ENCODE measurements around the gene ANKFY1.

The ANKFY1 gene

GRCh38 chr17:4263282-4264215 lies at the start of gene ANKFY1:
Gene ANKFY1, minus strand, starts transcription at chr17:4263979. Its CDS starts 38 bp downstream, at chr17:4263941.
- DNase-seq (ENCODE audit: low spot score), result peak; percentile 93

GRCh38 chr17:4310354-4311060 lies 46.7 kb upstream of the ANKFY1 start:
- DNase-seq (ENCODE audit: low spot score), result peak; percentile 77

- DNase-seq (ENCODE audit: low spot score), result no peak
Observed at GRCh38 chr17:4309897-4310296, 46.1 kb upstream of the ANKFY1 start.

- DNase-seq (ENCODE audit: low spot score), result no peak
Observed at GRCh38 chr17:4307179-4307930, 43.6 kb upstream of the ANKFY1 start.

- no peak for DNase-seq (ENCODE audit: low spot score)
Observed at GRCh38 chr17:4305224-4305623, 41.4 kb upstream of the ANKFY1 start.

GRCh38 chr17:4304417-4305027 lies 40.7 kb upstream of the ANKFY1 start:
- DNase-seq (ENCODE audit: low spot score), result no peak

GRCh38 chr17:4301066-4301465 lies 37.3 kb upstream of the ANKFY1 start:
- DNase-seq (ENCODE audit: low spot score), result peak; percentile 81

GRCh38 chr17:4297351-4297750 lies 33.6 kb upstream of the ANKFY1 start:
- no peak for DNase-seq (ENCODE audit: low spot score)

- no peak for DNase-seq (ENCODE audit: low spot score)
Observed at GRCh38 chr17:4295686-4296085, 31.9 kb upstream of the ANKFY1 start.

- DNase-seq (ENCODE audit: low spot score), result no peak
Observed at GRCh38 chr17:4293572-4293971, 29.8 kb upstream of the ANKFY1 start.

- no peak for DNase-seq (ENCODE audit: low spot score)
Observed at GRCh38 chr17:4287710-4288109, 23.9 kb upstream of the ANKFY1 start.

GRCh38 chr17:4276514-4276913 lies 12.7 kb upstream of the ANKFY1 start:
- DNase-seq (ENCODE audit: low spot score), result peak; percentile 58

- no peak for DNase-seq (ENCODE audit: low spot score)
Observed at GRCh38 chr17:4272972-4273368, 9.2 kb upstream of the ANKFY1 start.

GRCh38 chr17:4272213-4272971 lies 8.6 kb upstream of the ANKFY1 start:
- no peak for DNase-seq (ENCODE audit: low spot score)

GRCh38 chr17:4270736-4271135 lies 7.0 kb upstream of the ANKFY1 start:
- DNase-seq (ENCODE audit: low spot score), result no peak

GRCh38 chr17:4269915-4270314 lies 6.1 kb upstream of the ANKFY1 start:
- DNase-seq (ENCODE audit: low spot score), result no peak

- no peak for DNase-seq (ENCODE audit: low spot score)
Observed at GRCh38 chr17:4267402-4267801, 3.6 kb upstream of the ANKFY1 start.

GRCh38 chr17:4266550-4266949 lies 2.8 kb upstream of the ANKFY1 start:
- no peak for DNase-seq (ENCODE audit: low spot score)

GRCh38 chr17:4262703-4263102 lies 1.1 kb downstream of the ANKFY1 start:
- DNase-seq (ENCODE audit: low spot score), result no peak

GRCh38 chr17:4261452-4261851 lies 2.3 kb downstream of the ANKFY1 start:
- DNase-seq (ENCODE audit: low spot score), result no peak

GRCh38 chr17:4258867-4259266 lies 4.9 kb downstream of the ANKFY1 start:
- no peak for DNase-seq (ENCODE audit: low spot score)
